HG03432 (cell line): ENCODE data around the gene TTPAL.

ENCODE experiments used
- ATAC-seq: cut with Tn5 transposase; IDR thresholded peaks from one replicate; pipeline ENCODE4 v1.9.1; 2021; ENCODE audit warnings: mild to moderate bottlenecking, moderate library complexity; ENCODE audit not compliant: unreplicated experiment

The TTPAL gene

DNA sequence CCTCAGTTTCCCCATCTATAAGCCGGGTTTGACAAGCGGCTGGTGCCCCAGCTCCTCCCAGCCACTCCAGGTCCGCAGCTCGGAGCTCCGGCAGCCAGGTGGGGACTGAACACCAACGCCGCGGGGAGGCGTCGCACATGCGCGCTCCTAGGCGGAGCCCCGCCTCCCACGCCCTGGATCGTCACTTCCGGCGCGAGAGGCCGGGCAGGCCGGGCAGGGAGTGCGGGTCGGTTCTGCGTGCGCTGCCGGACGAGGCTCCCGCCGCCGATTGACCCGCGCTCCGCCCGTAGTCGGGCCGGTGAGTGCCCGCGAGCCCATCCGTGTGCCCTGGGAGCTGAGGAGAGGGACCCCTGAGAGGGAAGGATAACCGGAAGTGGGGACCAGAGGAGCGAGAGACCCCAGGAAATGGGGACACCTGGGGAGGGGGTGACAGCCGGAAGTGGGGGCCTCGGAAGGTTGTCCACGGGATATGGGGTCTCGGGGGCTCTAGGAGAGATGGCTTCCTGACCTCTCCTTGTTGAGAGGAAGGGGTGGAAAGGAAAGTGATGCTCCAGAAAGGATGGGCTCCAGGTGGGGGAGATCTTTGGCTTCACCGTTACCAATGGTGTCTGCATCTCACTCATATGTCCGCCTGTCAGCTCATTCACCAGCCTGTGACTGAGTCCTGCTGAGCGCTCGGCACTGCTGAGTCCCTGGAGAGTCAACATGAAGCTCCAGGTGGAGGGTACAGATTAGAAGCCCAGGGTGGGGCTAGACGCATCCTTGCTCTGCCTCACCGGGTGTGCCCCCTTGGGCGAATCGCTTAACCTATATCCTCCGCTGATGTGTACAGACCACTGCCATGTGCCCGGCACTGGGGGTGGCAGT lies at the start of gene TTPAL:
Gene TTPAL (plus strand): TSS at position 181 of the 867 bp plus-strand sequence. CDS start 4,126 bp downstream, outside the sequence.
- peak; percentile 95 for ATAC-seq

DNA sequence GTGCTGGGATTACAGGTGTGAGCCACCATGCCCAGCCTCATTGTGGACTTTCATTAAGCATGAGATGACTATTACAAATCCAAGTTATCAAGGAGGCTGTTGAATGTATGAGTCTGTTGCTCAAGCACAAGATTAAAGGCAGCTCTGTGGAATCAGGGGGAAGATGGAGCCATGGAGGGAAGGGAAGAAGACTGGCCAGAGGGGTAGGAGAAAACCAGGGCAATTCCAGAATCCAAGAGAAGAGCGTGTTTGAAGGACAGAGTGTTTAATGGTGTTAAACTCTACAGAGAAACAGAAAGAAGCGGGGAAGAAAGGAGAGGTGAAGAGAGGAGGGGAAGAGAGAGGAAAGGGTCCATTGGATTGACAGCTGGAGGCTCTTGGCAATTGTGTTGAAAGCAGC lies 49.8 kb upstream of the TTPAL start:
- ATAC-seq, result no peak

DNA sequence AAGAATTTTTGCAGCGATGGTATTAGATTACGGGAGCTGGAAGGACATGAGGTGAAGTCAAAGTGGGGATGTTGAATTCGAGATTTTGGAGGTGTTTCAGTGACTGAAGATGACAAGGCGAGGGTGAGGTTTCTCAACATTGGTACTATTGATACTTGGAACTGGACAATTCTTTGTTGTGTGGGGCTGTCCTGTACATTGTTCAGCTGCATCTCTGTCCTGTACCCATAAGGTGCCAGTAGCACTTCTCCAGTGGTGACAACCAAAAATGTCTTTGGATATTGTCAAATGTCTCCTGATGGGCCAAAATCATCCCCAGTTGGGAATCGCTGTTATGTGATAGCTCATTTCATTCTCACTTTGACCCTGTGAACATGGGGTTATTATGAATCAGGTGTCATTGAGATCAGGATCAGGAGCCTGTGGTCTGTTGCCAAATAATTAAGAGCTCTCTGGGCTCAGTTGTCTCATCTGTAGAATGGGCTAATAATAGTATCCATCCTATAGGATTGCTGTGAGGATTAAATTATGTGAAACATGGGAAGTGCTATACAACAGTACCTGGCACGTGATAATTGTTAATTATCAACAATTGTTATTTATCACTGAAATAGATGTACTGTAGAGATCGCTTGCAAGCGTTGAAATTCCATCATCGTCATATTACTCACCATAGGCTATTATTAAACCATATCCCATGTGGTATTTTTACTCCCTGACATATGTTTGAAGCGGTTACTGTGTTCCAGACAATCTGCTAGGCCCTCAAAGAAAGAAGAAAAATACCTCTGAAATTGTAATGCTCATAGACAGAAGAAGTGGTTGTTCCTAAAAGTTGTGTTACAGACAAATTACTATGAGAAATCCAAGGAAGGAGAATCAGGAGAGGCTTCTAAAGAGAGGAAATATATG lies 48.5 kb upstream of the TTPAL start:
- ATAC-seq, result no peak

DNA sequence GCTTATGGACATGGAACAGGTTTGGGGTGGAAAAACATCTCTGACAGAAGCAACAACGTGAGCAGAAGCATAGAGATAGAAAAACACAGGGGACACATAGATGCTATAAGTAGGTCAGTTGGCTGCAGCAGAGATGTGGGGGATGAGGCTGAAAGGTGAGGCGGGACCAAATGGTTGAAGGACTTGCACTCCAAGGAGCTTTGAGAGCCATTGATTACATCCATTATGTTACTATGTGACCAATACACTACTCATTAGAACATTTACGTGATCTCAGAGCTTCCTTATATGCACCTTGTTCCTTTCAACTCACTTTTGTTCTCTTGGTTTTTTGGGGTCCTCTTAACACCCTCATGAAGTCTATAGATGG lies 47.9 kb upstream of the TTPAL start:
- ATAC-seq, result no peak

DNA sequence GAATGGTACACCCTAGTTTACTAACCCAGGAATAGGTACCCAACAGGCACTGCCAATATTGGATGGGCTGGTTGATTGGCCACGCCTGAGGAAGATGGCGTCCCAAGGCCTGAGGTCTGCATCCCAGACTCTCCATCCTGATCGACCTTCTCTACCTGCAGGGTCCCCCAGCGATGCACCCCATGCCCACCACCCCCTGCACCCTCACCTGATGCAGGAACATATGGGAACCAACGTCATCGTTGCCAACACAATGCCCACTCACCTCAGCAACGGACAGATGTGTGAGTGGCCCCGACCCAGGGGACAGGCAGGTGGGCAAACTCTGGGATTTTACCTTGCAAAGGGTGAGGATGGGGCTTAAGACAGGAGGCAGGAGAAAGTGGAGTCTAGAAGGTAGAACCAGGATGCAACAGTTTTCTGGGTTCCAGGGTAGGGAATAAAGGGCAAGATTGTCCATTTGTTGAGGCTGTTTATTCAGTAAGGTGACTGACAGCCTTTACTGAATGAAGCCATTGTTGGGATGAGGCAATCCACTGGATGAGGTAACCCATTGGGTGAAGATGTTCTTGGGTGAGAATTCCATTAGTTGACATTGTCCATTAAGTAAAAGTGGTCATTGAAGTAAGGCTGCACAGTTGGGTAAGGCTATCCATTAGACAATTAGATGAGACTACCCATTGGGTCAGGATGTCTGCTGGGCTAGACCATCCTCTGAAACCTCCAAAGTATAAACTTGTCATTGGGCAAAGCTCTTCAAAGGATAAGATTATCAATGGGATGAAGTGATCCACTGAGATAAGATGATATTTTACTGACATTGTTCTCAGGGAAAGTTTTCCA lies 47.3 kb upstream of the TTPAL start:
- ATAC-seq, result no peak

DNA sequence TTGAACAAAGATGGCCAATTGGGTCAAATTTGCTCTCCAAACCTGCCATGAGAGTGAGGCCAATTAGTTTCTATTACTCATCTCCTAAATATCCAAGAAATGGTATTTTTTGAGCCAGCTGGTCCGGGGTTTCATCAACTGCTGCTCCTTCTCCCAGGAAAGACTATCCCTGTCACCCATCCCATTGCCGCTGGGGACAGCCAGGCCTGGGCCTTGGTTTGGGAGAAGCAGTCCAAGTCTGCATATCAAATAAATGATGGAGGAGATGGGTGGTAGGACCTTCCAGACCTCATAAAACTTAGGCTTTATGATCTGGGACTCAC lies 46.7 kb upstream of the TTPAL start:
- ATAC-seq, result no peak

- ATAC-seq, result no peak
Observed at GRCh38 chr20:44429419-44430269, 46.0 kb upstream of the TTPAL start.

- ATAC-seq, result no peak
Observed at GRCh38 chr20:44430270-44431065, 45.2 kb upstream of the TTPAL start.

- ATAC-seq, result no peak
Observed at GRCh38 chr20:44431118-44431501, 44.6 kb upstream of the TTPAL start.

GRCh38 chr20:44431502-44432234 lies 44.0 kb upstream of the TTPAL start:
- ATAC-seq, result no peak

DNA sequence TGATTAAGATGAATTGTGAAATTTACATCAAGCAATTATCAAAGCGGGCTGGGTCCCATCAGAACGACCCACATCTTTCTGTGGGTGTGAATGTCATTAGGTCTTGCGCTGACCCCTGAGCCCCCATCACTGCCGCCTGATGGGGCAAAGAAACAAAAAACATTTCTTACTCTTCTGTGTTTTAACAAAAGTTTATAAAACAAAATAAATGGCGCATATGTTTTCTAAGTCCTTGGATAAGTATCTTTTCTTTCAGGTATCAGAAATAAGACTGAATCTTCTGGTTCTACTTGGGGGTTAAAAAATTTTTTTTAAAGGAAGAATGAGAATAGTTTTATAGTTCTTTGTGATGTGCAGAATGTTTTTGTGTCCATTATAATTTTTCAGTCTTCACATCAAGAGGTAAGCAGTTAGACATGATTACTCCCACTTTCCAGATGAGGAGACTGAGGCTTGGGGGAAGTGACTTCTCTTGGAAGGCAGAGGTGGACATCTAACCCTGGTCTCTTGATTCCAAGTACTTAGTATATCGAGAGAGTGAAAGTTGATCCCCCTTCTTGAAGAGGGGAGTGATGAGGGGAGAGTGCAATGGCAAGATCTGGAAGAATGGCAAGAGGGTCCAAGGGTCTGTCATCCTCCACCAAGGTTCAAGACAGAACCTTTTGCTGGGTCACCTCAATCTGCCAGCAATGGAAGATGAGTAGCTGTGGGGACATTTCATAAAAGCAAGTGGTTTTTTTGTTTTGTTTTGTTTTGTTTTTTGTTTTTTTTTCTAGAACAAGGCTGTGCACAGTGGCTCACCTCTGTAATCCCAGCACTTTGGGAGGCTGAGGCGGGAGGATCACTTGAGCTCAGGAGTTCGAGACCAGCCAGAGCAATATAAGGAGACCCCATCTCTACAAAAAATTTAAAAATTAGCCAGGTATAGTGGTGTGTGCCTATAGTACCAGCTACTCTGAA lies 42.8 kb upstream of the TTPAL start:
- no peak for ATAC-seq

- no peak for ATAC-seq
Observed at GRCh38 chr20:44433751-44434538, 41.7 kb upstream of the TTPAL start.

- ATAC-seq, result no peak
Observed at GRCh38 chr20:44435630-44436335, 39.9 kb upstream of the TTPAL start.

DNA sequence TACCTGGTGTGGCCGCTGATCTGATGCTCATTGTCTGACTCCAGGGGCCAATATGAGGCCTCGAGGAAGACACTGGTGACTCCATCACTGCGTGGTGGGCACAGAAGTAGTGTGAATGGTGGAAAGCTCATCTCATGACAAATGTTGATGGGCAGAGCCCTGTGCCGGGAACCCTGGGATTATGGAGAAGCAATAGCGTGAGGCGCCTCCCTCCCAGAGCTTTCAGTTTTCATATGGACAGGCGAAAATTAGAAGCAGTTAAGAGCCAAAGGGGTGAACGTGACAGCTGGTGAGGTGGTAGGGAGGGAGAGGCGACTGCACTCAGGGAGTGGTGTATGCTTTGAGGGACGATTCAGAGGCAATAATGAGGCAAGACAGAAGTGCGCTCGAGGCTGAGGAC lies 39.3 kb upstream of the TTPAL start:
- ATAC-seq, result no peak

DNA sequence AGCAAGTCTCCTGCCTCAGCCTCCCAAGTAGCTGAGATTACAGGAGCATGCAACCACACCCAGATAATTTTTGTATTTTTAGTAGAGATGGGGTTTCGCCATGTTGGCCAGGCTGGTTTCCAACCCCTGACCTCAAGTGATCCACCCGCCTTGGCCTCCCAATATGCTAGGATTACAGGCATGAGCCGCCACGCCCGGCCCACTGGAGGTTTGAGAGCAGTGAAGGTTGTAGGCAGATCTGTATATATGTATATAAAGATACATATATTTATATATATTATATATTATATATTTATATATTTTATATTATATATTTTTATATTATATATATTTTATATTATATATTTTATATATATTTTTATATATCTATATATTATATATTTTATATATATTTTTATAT lies 38.2 kb upstream of the TTPAL start:
- ATAC-seq, result no peak

GRCh38 chr20:44438782-44439181 lies 36.9 kb upstream of the TTPAL start:
- no peak for ATAC-seq
